DOHH2 (cell line): Measurements from ENCODE around the gene FMNL2.

Experiments
- EZH2phosphoT487 ChIP-seq: fragments of 200-600 bp; sonication (generic); IDR thresholded peaks from 2 replicates; pipeline ENCODE4 v1.6.1; 2017; ENCODE audit warnings: borderline replicate concordance, mild to moderate bottlenecking, antibody characterized with exemption, low read length, moderate library complexity, mixed read lengths
- TF ChIP-seq, protein P1 (sequence below): fragments of 200-600 bp; sonication (generic); IDR thresholded peaks from one replicate; pipeline ENCODE4 v1.5.1; 2014; ENCODE audit warnings: antibody characterized with exemption, mild to moderate bottlenecking, low read depth, low read length; ENCODE audit not compliant: poor library complexity, severe bottlenecking

- TF ChIP-seq, protein P1, sequence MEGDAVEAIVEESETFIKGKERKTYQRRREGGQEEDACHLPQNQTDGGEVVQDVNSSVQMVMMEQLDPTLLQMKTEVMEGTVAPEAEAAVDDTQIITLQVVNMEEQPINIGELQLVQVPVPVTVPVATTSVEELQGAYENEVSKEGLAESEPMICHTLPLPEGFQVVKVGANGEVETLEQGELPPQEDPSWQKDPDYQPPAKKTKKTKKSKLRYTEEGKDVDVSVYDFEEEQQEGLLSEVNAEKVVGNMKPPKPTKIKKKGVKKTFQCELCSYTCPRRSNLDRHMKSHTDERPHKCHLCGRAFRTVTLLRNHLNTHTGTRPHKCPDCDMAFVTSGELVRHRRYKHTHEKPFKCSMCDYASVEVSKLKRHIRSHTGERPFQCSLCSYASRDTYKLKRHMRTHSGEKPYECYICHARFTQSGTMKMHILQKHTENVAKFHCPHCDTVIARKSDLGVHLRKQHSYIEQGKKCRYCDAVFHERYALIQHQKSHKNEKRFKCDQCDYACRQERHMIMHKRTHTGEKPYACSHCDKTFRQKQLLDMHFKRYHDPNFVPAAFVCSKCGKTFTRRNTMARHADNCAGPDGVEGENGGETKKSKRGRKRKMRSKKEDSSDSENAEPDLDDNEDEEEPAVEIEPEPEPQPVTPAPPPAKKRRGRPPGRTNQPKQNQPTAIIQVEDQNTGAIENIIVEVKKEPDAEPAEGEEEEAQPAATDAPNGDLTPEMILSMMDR = no peak
- TF ChIP-seq EZH2phosphoT487 = no peak
These were observed 231.1 kb downstream of the FMNL2 start for GRCh38 chr2:152565884-152566727.
